Mammary epithelial cell (primary cell): Measurements from ENCODE around the gene HSPBAP1.

Source experiments
- EZH2 ChIP-seq: IDR thresholded peaks from 2 replicates; pipeline ENCODE4 v1.6.1; 2012; ENCODE audit warnings: low read length, inconsistent platforms, borderline replicate concordance
- TF ChIP-seq, protein P1 (sequence below), 2 donors: IDR thresholded peaks in 1 of 2; conservative IDR thresholded peaks in 1 of 2; 2 replicates each; pipeline ENCODE4 v1.5.1; 2011 to 2012; ENCODE audit warnings: inconsistent platforms in 2 of 2, low read length in 2 of 2, mild to moderate bottlenecking in 2 of 2, control low read depth in 1 of 2, low read depth in 1 of 2; ENCODE audit not compliant: insufficient read depth in 1 of 2; ENCODE audit errors: extremely low read depth in 1 of 2

DNA sequence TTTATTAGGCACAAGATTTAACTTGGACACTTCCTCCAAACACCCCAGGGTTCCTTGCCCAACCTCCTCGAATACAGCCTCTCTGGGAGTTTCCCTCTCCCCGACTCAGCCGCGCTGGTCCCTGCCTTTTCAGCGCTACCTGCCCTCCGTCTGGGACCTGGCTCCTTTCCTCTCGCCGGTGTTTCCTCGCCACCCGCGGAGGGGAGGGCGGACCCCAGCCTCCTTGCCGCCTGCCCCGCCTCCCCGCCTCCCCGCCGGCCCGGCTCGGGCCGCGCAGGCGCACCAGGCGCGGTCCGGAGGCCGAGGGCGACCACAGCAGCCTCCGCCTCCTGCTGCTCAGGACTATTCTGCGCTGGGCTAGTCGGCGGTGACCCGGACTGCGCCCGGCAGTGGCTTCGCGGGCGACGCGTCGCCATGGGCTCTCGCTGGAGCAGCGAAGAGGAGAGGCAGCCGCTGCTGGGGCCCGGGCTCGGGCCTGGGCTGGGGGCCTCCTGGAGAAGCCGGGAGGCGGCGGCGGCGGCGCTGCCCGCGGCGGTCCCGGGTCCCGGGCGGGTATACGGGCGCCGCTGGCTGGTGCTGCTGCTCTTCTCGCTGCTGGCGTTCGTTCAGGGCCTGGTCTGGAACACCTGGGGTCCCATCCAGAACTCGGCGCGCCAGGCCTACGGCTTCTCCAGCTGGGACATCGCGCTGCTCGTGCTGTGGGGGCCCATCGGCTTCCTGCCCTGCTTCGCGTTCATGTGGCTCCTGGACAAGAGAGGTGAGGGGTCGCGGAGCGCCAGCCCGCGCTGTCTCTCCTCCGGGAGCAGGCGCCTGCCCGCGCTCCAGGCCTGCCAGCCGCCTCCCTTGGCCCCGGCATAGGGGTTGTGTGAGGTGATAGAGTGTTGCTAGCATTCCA, 1.4 kb upstream of the HSPBAP1 start, which contains the start of gene SLC49A4:
- no peak for TF ChIP-seq EZH2
- TF ChIP-seq, protein P1, sequence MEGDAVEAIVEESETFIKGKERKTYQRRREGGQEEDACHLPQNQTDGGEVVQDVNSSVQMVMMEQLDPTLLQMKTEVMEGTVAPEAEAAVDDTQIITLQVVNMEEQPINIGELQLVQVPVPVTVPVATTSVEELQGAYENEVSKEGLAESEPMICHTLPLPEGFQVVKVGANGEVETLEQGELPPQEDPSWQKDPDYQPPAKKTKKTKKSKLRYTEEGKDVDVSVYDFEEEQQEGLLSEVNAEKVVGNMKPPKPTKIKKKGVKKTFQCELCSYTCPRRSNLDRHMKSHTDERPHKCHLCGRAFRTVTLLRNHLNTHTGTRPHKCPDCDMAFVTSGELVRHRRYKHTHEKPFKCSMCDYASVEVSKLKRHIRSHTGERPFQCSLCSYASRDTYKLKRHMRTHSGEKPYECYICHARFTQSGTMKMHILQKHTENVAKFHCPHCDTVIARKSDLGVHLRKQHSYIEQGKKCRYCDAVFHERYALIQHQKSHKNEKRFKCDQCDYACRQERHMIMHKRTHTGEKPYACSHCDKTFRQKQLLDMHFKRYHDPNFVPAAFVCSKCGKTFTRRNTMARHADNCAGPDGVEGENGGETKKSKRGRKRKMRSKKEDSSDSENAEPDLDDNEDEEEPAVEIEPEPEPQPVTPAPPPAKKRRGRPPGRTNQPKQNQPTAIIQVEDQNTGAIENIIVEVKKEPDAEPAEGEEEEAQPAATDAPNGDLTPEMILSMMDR (conservative IDR thresholded peaks at IDR 0.05 in 1 of 2, IDR thresholded peaks at IDR 0.05 in 1 of 2; ENCODE audit: extremely low read depth in 1 of 2, insufficient read depth in 1 of 2, low read depth in 1 of 2, low read length in 2 of 2): no peak
